Uterus (tissue), 4 donors: Measurements from ENCODE around the gene STK11IP. TPM values are rescaled to one million over a fixed set of nuclear protein-coding genes. Genes with fewer than 3 reads are reported as not detected.

Experiments
- DNase-seq, 2 donors: peaks; one replicate each; pipeline ENCODE4 v3.0.0-alpha.2; 2019 to 2020
- H3K27ac ChIP-seq, 2 donors: fragments of 200-600 bp; sonication (generic); 1 replicate in 1 of 2; 2 replicates in 1 of 2; pipeline ENCODE4 v1.5.1; 2016 to 2018
- H3K27me3 ChIP-seq, 2 donors: fragments of 200-600 bp; sonication (generic); one replicate each; pipeline ENCODE4 v1.5.1; 2018 to 2019; ENCODE audit warnings: control low read depth in 1 of 2
- H3K36me3 ChIP-seq, 2 donors: fragments of 200-600 bp; sonication (generic); one replicate each; pipeline ENCODE4 v1.5.1; 2019; ENCODE audit warnings: control low read depth in 1 of 2
- H3K4me1 ChIP-seq, 2 donors: fragments of 200-600 bp; sonication (generic); one replicate each; pipeline ENCODE4 v1.5.1; 2018 to 2019; ENCODE audit warnings: control low read depth in 1 of 2
- H3K4me3 ChIP-seq, 2 donors: fragments of 200-600 bp; sonication (generic); 1 replicate in 1 of 2; 2 replicates in 1 of 2; pipeline ENCODE4 v1.5.1; 2018 to 2019; ENCODE audit warnings: mild to moderate bottlenecking in 1 of 2
- H3K9me3 ChIP-seq, 2 donors: fragments of 200-600 bp; sonication (generic); one replicate each; pipeline ENCODE4 v1.5.1; 2019; ENCODE audit warnings: control low read depth in 1 of 2
- POLR2A ChIP-seq, 2 donors: fragments of 450-650 bp; IDR thresholded peaks; one replicate each; pipeline ENCODE4 v1.6.1; 2016; ENCODE audit warnings: antibody characterized with exemption in 2 of 2, mild to moderate bottlenecking in 1 of 2, moderate library complexity in 1 of 2
- intact Hi-C: fragments of 100-400 bp; cut with DNase I; formaldehyde crosslinking; loops from one replicate; pipeline ENCODE4 v1.15.1; 2023; ENCODE audit warnings: low total_unique reads
- total RNA-seq, 4 donors: library from RNA; depleted of rRNA in 3 of 4; stranded (reverse); fragments of >200 nt in 3 of 4; gene quantifications; one replicate each; pipeline versions ENCODE4 v1.1.0 to v1.2.4, GENCODE V29; 2014 to 2023
- TF ChIP-seq, protein P1 (sequence below), 4 experiments: fragments of 200-600 bp in 2 of 4; fragments of 450-650 bp in 2 of 4; sonication (generic) in 2 of 4; IDR thresholded peaks; one replicate each; pipeline ENCODE4 v1.5.1; 2016 to 2019; ENCODE audit warnings: antibody characterized with exemption in 4 of 4, mild to moderate bottlenecking in 2 of 4, moderate library complexity in 1 of 4
- donor health status: DM: yes; HTN: yes; CAD: no.

STK11IP gene
- total RNA-seq, 4 donors from 2014 or later, result 0.51 to 28.0 (median 13.1) TPM

DNA sequence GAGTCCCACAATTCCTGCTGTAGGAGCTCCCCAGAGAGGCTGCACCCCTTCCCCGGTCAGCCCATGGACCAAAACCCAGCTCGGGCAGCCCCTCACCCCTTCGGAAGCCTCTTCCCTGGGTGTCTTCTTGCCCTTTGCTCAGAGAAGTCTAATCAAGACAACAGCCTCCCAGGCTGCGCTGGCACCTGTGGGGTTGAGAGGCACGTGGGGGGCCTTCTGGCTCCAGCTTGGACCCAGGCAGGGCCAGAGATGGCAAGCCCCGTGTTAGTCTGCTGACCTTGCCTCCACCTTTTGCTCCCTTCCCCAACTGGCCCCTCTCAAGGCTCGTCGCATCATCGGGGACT, 40.2 kb downstream of the STK11IP start:
- Histone ChIP-seq H3K4me1 (no peaks in the 10 kb centered on the region), H3K4me3 (no peak overlapping the region), H3K27me3 (no peaks in the 10 kb centered on the region), H3K9me3 (no peaks in the 10 kb centered on the region), H3K36me3 (no peaks in the 10 kb centered on the region), H3K27ac (no peak overlapping the region)
- intact Hi-C loops, result loop anchor here (10.0 kb wide), 1 partner anchor 73 kb away; no protein-coding TSS in a partner anchor
- DNase-seq, result no peak
- TF ChIP-seq, protein P1, sequence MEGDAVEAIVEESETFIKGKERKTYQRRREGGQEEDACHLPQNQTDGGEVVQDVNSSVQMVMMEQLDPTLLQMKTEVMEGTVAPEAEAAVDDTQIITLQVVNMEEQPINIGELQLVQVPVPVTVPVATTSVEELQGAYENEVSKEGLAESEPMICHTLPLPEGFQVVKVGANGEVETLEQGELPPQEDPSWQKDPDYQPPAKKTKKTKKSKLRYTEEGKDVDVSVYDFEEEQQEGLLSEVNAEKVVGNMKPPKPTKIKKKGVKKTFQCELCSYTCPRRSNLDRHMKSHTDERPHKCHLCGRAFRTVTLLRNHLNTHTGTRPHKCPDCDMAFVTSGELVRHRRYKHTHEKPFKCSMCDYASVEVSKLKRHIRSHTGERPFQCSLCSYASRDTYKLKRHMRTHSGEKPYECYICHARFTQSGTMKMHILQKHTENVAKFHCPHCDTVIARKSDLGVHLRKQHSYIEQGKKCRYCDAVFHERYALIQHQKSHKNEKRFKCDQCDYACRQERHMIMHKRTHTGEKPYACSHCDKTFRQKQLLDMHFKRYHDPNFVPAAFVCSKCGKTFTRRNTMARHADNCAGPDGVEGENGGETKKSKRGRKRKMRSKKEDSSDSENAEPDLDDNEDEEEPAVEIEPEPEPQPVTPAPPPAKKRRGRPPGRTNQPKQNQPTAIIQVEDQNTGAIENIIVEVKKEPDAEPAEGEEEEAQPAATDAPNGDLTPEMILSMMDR (IDR thresholded peaks at IDR 0.05), result no peak
- no peak for TF ChIP-seq POLR2A (IDR thresholded peaks at IDR 0.05)

DNA sequence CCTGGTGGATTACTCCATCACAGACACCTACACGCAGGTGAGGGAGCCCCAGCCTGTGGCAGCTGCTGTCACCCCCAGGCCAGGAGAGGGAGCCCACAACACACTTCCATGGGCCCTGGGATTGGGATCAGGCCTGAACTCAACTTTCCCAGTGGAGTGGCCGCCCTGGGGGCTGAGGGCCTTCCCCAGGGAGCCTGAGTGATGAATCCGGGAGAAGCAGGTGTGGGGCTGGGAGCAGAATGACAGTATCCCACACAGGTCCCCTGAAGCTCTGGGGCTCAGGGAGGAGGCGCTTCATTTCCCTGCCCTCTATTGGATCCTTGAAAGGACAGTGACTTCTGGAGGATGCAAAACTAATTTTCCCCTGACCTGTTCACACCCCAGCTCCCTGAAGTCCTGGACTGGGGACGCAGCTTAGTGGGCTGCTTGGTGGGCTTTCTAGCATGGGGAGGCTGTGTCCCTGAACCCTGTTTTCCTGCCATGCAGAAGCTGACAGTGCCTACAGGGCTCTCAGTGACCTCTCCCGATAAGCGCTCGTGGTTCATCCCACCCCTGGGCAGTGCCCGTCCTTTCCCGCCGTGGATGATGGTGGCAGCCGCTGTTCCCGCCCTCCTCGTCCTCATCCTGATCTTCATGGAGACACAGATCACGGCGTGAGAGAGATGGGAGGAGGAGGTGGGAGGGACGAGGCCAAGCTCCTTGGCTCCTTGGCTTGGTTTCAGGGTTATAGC, 40.7 kb downstream of the STK11IP start:
- Histone ChIP-seq H3K4me3 (no peak overlapping the region), H3K36me3 (no peaks in the 10 kb centered on the region)
- intact Hi-C loops, result loop anchor here (10.0 kb wide), 1 partner anchor 74 kb away; no protein-coding TSS in a partner anchor

DNA sequence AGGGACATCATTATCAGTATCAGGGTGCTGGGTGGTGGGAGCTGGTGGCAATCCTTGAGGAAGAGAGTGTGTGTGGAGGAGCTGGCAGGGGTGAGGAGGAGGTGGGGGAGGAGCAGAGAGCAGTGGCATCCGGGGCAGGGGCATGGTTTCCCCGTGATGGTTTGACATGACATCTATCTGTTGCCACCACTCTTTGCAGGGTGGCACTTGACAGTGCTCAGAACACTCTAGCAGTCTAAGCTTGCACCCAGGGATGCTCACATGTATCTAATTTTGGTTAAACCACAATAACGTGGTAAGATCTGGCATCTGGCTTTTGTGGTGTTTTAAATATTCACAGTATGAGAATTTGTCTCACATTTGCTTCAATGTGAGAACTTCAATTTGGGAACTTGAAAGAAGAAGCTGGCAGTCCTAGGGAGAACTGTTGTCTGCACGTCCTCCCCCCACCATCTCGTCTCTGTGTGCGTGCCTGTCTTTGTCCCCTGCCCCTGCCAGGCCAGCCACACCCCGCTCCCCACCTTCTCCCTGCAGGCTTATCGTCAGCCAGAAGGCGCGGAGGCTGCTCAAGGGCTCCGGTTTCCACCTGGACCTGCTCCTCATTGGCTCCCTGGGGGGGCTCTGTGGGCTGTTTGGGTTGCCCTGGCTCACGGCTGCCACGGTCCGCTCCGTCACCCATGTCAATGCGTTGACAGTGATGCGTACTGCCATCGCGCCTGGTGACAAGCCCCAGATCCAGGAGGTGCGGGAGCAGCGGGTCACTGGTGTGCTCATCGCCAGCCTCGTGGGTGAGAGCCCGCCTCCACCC, 41.5 kb downstream of the STK11IP start:
- no peak for TF ChIP-seq POLR2A (IDR thresholded peaks at IDR 0.05)
- TF ChIP-seq, protein P1 (IDR thresholded peaks at IDR 0.05), result no peak
- intact Hi-C loops, result loop anchor here (10.0 kb wide), 1 partner anchor 74 kb away; no protein-coding TSS in a partner anchor
- Histone ChIP-seq H3K9me3 (no peaks in the 10 kb centered on the region), H3K4me1 (no peaks in the 10 kb centered on the region), H3K4me3 (no peak overlapping the region), H3K36me3 (no peaks in the 10 kb centered on the region), H3K27me3 (no peaks in the 10 kb centered on the region), H3K27ac (no peak overlapping the region)
- DNase-seq, result peak; percentile 14 to 15

More for the DNA sequence above, 40.7 kb downstream of the STK11IP start:
- TF ChIP-seq POLR2A (IDR thresholded peaks at IDR 0.05), result no peak
- TF ChIP-seq, protein P1 (IDR thresholded peaks at IDR 0.05), result no peak
- Histone ChIP-seq H3K4me1 (no peaks in the 10 kb centered on the region), H3K27me3 (no peaks in the 10 kb centered on the region), H3K9me3 (no peaks in the 10 kb centered on the region), H3K27ac (no peak overlapping the region)
- DNase-seq, result peak in 1 of 2 donors; percentile 15

DNA sequence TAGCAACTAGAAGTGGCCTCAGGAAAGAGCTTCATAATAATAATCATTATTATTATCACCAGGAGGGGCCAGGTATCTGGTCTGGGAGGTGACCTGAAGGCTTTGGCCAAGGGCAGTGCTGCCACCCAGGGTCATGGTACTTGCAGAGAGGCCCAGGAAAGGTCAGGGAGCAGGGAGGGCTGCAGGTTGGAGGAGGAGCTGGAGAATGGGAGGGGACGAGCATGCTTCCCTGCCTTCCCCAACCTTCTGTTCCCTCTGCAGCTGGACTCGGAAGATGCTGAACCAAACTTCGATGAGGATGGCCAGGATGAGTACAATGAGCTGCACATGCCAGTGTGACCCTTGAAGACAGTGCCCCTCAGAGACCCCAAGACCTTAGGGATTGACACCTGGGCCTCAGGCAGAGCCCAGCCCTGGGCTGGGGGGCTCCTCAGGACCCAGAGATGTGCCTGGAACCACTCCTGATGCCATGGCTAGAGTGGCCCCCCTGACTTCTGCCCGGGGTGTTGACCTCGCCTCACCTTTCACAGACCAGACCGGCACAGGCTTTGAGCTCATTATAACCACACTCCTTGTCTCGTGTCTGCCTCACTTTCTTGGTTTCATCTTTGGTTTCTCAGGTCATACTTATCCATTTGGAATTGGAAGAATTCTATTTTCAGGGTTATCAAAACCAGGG, 43.9 kb downstream of the STK11IP start:
- intact Hi-C loops, result loop anchor here (2.0 kb wide), 1 partner anchor 101 kb away; no protein-coding TSS in a partner anchor
- Histone ChIP-seq H3K4me1 (peaks cover 0 to 4% of the 10 kb centered on the region in 2 donors), H3K36me3 (no peaks in the 10 kb centered on the region), H3K27ac (peak overlapping the region; percentile 9 to 79), H3K9me3 (no peaks in the 10 kb centered on the region), H3K4me3 (no peak overlapping the region), H3K27me3 (no peaks in the 10 kb centered on the region)
- DNase-seq, result peak in 1 of 2 donors; percentile 19
- TF ChIP-seq POLR2A (IDR thresholded peaks at IDR 0.05), result no peak
- TF ChIP-seq, protein P1 (IDR thresholded peaks at IDR 0.05), result no peak
